ENCODE results near the gene KCNN3.
A peak's percentile ranks its signal among the peaks of the same experiment; 100 is the strongest.

The KCNN3 gene

DNA sequence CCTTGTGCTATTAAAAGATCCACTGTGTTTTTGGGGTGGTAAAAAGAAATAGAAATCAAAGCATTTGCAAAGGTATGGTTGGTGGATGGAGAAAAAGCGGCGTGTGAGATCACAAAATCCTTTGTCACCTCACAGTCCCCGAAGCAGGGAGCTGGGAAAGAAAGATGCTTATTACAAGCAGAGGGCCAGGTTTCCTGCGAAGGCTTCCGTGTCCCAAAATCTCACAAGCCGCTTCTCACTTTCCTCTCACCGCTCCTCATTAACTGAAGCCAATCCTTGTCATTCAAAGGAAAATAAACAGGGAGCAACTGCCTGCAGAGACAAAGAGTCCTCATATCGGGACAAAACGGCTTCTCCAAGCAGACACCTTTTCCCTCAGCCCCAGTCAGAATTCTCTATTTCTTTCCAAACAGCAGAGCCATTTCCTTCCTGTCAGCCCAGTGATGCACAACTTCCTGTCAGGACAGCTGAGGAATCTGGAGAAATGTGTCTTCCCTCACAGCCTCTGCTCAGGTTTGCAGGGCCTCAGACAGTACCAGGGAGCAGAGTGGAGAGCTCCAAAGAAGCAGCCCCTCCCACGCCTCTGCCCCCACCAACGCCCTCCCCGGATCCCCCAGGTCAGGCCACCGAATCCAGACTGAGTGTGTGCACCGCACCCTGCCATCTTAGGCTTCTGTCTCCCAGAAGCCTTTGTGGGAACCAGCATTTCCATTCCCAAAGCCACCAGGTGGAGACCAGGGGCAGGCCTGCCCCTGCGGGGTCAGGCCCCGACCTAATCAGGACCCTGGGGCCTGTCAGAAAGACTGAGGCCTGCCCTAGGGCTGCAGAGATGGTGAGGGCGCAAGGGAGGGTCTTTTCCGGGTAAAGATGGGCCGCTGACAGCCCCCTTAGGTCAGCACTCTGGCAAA, 29.6 kb downstream of the KCNN3 start:
- DNase-seq = no peak

DNA sequence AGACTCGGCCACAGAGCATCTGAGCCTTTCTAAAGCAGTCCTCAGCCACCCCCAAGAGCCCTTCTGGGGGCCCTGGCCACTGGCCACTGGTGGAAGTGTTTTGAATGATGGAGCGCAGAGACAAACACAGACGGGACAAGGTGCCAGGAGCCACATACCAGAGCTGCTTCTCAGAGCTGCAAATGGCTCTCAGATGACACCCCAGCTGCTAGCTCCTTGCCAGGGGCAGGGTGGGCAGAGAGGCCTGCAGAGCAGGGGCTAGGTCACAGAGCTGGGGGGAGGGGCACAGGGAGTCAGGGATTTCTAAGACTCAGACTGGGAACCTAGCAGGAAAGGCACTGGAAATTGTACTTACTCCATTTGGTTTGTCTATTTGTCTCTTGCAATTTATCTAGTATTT, 30.4 kb downstream of the KCNN3 start:
- no peak for DNase-seq

GRCh38 chr1:154838988-154839387, 31.1 kb downstream of the KCNN3 start:
- DNase-seq = no peak

GRCh38 chr1:154838461-154838860, 31.6 kb downstream of the KCNN3 start:
- no peak for DNase-seq

DNA sequence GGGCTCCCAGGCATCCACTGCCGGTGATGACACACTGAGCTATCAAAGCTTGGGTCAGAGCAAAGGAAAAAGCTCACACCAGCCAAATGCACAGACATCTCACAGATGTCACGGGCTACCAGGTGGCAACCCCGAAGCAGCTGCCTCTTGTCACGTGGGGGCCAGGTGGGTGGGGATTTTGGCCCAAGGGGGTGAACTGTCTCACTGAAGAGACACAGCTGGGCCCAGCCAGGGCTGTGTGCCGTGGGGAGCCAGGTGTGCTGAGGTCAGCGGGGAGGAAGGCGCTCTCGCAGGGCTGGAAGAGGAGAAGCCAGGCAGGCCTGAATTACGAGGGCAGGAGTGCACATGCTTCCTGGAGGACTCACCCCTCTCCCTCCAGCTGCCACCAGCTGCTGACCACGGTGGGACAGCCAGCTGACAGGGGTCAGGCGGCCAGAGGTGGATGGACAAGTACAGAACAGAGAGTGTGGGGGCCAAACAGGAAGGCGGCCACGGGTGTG, 32.4 kb downstream of the KCNN3 start:
- DNase-seq = peak; percentile 55

DNA sequence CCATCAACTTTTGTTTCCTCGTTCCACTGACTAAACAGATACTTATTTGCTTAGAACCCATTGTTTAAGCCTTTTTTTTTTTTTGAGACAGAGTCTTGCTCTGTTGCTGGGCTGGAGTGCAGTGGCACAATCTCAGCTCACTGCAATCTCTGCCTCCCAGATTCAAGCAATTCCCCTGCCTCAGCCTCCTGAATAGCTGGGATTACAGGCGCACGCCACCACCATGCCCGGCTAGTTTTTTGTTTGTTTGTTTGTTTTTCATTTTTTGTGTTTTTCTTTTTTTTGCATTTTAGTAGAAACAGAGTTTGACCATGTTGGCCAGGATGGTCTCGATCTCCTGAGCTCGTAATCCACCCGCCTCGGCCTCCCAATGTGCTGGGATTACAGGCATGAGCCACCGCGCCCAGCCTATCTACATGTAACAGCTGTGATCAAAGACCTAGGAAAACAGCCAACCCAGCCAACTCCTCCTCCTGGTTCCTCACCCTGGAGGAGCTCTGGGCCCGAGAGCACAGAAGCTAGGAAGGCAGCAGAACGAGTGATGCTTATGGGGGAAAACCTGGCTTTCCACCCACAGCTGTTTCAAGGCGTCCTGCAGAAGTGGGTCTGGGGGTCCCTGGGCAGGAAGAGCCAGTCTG, 32.9 kb downstream of the KCNN3 start:
- DNase-seq = peak; percentile 46

DNA sequence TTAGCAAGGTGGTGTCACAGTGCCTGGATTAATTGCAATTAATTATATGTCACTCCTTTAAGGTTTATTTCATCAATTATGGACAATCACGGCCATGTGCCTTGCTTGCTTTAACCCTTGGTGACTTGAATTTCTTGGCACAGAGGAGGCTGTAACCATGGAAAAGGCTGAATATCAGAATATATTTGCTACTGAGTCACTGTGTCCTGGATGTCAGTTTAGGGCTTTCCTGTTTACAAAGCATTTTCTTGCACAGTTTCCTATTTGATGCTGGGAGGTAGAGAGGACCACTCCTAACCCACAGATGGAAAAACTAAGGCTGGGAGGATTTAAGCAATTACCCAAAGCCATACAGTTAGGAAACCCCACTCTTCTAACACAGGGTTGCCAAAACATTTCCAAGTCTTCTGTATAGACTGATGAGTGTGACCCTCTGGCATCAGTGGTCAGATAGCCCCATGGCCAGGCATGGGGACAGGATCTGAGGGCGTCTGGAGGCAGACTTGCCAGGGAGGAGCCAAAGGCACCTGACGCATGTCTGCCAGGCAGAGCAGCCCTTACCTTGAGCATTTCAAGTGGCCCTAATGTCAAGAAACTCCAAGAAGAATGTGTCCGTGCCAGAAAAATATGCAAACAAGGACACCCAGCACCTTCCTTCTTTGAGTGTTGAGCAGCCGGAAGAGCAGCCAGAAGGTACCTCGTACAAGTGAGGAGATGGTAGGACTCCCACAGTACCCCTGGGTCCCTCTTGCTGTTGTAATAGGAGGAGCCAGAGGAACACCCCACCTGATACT, 34.4 kb downstream of the KCNN3 start:
- no peak for DNase-seq

- no peak for DNase-seq
Observed at GRCh38 chr1:154833841-154834240, 36.2 kb downstream of the KCNN3 start.

DNA sequence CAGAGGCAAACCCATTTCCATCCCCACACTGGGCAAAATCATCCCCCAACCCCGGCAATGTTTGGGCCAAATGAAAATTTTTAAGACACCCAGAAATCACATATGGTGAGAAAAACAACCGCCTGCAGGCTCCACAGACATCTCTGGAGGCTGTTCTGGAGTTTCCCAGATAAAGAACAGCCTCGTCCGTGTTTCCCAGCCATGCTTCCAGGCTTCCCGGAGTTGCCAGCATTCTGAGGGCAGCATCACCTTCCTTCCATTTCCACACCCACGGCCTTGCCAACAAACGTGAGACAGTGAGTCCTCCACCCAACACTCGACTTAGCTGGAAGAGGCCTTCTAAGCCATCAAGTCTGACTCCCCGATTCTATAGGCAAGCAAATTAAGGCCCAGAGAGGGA, 36.9 kb downstream of the KCNN3 start:
- no peak for DNase-seq

DNA sequence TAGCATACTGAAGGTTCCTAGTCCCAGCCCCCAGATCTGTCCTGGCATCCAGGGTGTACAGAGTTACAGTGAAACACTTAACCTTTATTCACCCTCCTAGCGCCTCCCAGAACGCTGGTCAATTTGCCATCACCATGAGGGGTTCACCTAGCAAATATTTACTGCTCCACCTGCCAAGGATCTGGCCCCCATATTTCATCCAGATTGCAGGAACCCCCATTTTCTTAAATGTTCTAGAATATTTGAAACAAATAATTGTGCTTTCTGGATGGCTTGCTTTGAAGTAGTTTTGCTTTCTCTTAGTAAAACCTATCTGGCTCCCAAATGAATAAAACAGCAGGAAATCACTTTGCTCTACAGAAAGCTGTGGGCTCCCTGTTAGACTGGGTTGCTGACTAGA, 37.7 kb downstream of the KCNN3 start:
- DNase-seq = no peak

DNA sequence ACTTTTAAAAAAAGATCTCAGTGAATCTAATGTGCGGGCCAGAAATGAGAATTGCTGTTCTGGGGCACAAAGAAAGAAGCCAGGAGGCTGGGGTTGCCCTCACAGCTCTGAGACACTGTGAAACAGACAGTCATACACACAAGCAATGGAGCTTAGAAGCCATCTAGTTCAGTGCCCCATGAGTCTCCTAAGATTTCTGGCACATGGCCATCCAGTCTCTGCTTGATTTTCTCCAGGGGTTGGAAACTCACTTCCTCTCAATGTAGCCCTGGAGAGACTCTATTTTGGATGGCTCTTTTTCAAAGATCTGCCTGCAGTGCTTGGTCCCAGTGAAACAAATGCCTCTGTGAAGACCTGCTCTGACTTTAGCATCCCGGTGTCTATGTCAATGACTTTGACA, 38.6 kb downstream of the KCNN3 start:
- DNase-seq = no peak

DNA sequence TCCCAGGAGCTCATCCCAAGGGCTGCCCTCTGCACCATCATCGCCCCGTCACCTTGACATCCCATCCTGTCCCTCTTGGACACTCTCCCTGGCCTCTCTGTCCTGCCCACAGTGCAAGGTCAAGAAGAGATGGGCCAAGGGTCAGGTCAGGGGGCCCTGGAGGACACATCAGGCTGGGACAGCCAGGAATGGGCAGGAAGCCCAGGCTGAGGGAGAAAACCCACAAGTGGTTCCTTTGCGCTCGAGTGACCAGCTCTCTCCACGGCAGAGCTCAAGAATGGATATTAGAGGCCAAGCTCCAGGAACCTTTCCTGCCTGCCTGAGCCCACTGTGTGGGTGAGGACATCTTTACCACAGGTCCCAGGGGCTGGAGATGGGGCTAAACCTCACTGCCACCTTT, 41.0 kb downstream of the KCNN3 start:
- no peak for DNase-seq

GRCh38 chr1:154824179-154825000, 45.7 kb downstream of the KCNN3 start:
- DNase-seq = no peak

GRCh38 chr1:154822717-154823116, 47.4 kb downstream of the KCNN3 start:
- no peak for DNase-seq

DNA sequence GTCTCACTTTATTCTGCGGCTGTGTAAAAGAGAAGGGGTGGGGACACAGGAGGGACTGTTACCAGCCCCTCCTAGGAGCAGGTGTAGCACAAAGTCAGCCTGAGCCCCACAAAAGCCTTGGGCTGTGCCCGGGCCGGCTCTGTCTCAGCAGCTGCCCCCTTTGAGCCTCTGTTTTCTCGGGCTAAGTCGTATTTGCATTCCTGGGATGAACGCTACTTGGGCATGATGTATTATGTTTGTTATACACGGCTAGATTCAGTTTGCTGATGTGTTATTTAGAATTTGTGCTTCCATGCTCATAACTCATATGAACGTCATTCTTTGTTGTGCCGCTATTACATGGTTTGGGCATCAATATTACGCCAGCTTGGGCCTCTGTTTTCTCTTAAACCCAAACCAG, 47.8 kb downstream of the KCNN3 start:
- DNase-seq = no peak

DNA sequence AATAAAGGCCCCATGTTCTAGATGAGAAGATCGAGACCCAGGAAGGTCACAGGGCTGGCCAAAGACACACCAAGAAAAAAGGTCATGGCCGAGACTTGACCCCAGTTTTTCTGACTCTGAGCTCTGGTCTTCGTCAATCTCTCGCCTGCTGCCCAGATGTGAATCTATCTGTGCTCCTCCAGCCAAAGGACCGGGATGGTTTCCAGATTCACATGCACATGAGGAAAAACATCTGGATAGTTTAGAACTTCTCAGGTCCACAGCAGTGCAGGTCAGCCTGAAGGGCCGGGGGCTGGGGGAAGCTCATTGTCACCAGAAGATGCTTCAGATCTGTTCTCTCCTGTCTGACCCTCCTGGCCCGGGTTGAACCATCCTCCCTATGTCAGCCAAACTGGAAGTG, 49.0 kb downstream of the KCNN3 start:
- DNase-seq = no peak

- DNase-seq = no peak
Observed at GRCh38 chr1:154820646-154821045, 49.4 kb downstream of the KCNN3 start.

DNA sequence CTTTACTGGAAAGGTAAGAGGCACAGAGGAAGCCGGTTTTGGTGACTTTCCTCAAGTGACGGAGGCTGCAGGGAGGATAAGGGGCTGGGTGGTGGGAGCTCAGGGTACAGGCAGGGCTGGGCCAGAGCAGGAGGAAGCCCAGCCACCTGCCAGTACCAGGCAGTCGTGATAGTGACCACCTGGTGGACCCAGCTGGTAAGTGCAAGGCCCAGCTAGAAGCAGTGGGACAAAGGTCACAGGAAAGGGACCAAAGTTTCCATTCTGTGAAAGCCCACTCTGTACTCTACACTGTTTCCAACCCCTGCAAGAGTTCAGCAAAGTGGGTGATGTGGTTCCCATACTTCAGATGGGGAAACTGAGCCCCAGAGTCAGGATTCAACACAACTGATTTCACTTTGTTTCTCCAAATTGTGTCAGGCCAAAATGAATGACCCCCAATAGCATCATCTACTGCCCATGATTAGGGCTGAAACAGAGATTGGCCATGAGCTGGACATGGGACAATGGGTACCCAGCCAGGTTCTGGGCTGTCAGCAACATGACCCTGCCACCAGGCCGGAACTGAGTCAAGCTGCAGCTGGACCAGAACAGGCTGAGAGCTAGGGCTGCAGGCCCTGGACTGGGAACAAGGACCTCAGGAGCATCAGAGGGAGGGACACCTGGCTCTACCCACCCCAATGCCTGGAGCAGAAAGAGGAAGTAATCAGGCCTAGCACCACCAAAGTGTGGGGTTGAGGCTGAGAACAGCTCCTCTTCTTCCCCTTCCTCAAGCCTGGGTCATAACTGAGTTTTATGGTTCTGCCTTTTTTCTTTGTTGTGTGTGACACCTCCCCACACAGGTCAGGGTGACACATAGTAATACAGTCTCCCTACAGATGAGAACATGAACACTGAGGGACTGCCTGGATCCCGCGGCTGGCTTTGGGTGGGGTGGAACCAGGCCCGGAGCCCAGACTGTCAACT, 50.2 kb downstream of the KCNN3 start:
- DNase-seq = no peak

DNA sequence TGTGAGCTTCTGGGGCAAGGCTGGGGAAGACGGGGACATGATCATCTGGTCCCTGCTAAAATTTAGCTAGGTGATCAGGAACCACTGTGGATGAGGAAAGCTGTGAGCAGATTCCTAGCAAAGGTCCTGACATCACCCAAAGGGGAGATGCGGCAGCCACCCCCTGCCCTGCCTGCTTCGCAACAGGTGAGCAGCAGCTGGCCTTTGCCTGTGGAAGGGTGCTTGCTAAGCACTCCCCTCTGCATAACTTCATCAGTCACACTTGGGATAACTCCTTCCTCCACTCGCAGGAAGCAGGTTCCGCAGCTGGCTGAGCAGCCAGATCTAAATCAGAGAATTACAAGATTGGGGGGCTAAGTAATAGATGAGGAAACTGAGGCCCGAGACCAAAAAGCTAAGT, 51.2 kb downstream of the KCNN3 start:
- no peak for DNase-seq

DNA sequence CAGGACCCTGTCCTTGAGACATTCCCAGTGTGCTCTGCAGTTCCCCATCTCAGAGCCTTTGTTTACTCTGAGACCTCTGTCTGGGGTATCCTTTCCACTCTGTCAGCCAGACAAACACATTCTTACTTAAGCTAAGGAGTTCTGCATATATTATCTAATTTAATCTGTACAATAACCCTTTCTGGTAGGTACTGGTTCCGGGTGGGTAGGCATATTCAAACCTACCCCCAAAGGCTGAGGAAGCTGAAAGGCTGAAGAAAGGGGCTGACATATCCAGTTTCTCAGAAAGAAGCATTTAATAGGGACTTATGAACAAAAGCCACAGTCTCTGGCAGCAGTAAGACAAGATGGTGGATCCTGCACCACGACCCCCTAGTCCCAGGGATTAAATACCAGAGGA, 53.1 kb downstream of the KCNN3 start:
- no peak for DNase-seq

- DNase-seq = no peak
Observed at GRCh38 chr1:154816369-154816768, 53.7 kb downstream of the KCNN3 start.
